ENCODE measurements around the gene ARPC5. TPM values are rescaled to one million over a fixed set of nuclear protein-coding genes. Genes with fewer than 3 reads are reported as not detected.

Gene ARPC5
- total RNA-seq, 1 experiment from 2014 or later: 158 TPM

DNA sequence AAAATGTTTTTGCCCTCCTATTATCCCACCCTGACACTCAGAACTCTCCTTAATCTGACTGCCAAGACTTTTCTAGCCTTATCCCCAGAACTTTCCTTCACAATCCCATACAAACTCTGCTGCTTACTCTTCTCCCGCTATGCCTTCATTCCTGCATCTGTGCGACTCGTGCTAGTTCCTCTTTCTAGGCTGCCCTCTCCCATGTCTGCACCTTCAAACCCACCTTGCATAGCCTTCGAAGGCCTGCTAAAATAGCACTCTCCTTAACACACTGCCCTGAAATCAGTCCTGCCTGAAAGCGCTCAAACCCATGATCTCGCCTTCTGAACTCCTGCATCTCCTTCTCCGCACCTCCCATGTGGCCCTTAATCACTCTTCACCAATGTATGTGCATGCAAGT, 42.9 kb downstream of the ARPC5 start:
- ChIA-PET POLR2A (ENCODE audit: low non-redundant PET) (no interaction called here), CTCF (no interaction called here)
- TF ChIP-seq CTCF (conservative IDR thresholded peaks at IDR 0.05; ENCODE audit: low read depth, low read length): no peak
- TF ChIP-seq EZH2 (IDR thresholded peaks at IDR 0.05; ENCODE audit: borderline replicate concordance, low read depth, low read length, poor library complexity, severe bottlenecking): no peak

GRCh38 chr1:183590244-183591191, 45.1 kb downstream of the ARPC5 start, which contains the start of gene NCF2:
Gene NCF2, minus strand, starts transcription at chr1:183590459. Its CDS starts 130 bp downstream, at chr1:183590329.
- ChIA-PET POLR2A (ENCODE audit: low non-redundant PET) (no interaction called here), CTCF (no interaction called here)
- BruUV-seq (replicated peaks): no TSS peak

More for the DNA sequence above, 42.9 kb downstream of the ARPC5 start:
- no peak overlapping the region for H3K4me3 ChIP-seq (ENCODE audit: low read depth, low read length, poor library complexity, severe bottlenecking)
- no peaks in the 10 kb centered on the region for H3K27me3 ChIP-seq (replicated peaks; ENCODE audit: insufficient read depth, low read depth, low read length, poor library complexity)
- BruUV-seq (replicated peaks): no TSS peak
- no peaks in the 10 kb centered on the region for H3K9me3 ChIP-seq (ENCODE audit: low read depth, low read length, poor library complexity, severe bottlenecking)
- H3K4me1 ChIP-seq (ENCODE audit: insufficient read depth, low read length, poor library complexity, severe bottlenecking): no peaks in the 10 kb centered on the region
- no peak for DNase-seq (ENCODE audit: low spot score)
- H3K27ac ChIP-seq (ENCODE audit: low read depth, low read length, poor library complexity, severe bottlenecking): no peak overlapping the region
- H3K36me3 ChIP-seq (ENCODE audit: insufficient read depth, low read length, poor library complexity, severe bottlenecking): no peaks in the 10 kb centered on the region
- intact Hi-C loops (cut with micrococcal nuclease; ENCODE audit: unreplicated experiment): no loop called here

GRCh38 chr1:183589874-183590243, 45.7 kb downstream of the ARPC5 start:
- CTCF ChIA-PET: no interaction called here
- Histone ChIP-seq H3K4me3 (ENCODE audit: low read depth, low read length, poor library complexity, severe bottlenecking) (no peak overlapping the region), H3K36me3 (ENCODE audit: insufficient read depth, low read length, poor library complexity, severe bottlenecking) (no peaks in the 10 kb centered on the region), H3K9me3 (ENCODE audit: low read depth, low read length, poor library complexity, severe bottlenecking) (no peaks in the 10 kb centered on the region), H3K27me3 (replicated peaks; ENCODE audit: insufficient read depth, low read depth, low read length, poor library complexity) (no peaks in the 10 kb centered on the region), H3K27ac (ENCODE audit: low read depth, low read length, poor library complexity, severe bottlenecking) (no peak overlapping the region), H3K4me1 (ENCODE audit: insufficient read depth, low read length, poor library complexity, severe bottlenecking) (no peaks in the 10 kb centered on the region)
- BruUV-seq (replicated peaks): no TSS peak
- DNase-seq (ENCODE audit: low spot score): no peak
- POLR2A ChIA-PET (ENCODE audit: low non-redundant PET): no interaction called here
- intact Hi-C loops (cut with micrococcal nuclease; ENCODE audit: unreplicated experiment): no loop called here
- TF ChIP-seq CTCF (conservative IDR thresholded peaks at IDR 0.05; ENCODE audit: low read depth, low read length): no peak
- no peak for TF ChIP-seq EZH2 (IDR thresholded peaks at IDR 0.05; ENCODE audit: borderline replicate concordance, low read depth, low read length, poor library complexity, severe bottlenecking)

More at GRCh38 chr1:183590244-183591191, 45.1 kb downstream of the ARPC5 start, which contains the start of gene NCF2:
- Histone ChIP-seq H3K9me3 (ENCODE audit: low read depth, low read length, poor library complexity, severe bottlenecking) (no peaks in the 10 kb centered on the region), H3K4me1 (ENCODE audit: insufficient read depth, low read length, poor library complexity, severe bottlenecking) (no peaks in the 10 kb centered on the region), H3K27me3 (replicated peaks; ENCODE audit: insufficient read depth, low read depth, low read length, poor library complexity) (no peaks in the 10 kb centered on the region), H3K36me3 (ENCODE audit: insufficient read depth, low read length, poor library complexity, severe bottlenecking) (no peaks in the 10 kb centered on the region), H3K27ac (ENCODE audit: low read depth, low read length, poor library complexity, severe bottlenecking) (no peak within 1 kb of the TSS), H3K4me3 (ENCODE audit: low read depth, low read length, poor library complexity, severe bottlenecking) (no peak within 1 kb of the TSS)
- TF ChIP-seq EZH2 (IDR thresholded peaks at IDR 0.05; ENCODE audit: borderline replicate concordance, low read depth, low read length, poor library complexity, severe bottlenecking): no peak
- TF ChIP-seq CTCF (conservative IDR thresholded peaks at IDR 0.05; ENCODE audit: low read depth, low read length): no peak
- intact Hi-C loops (cut with micrococcal nuclease; ENCODE audit: unreplicated experiment): no loop called here
- no peak for DNase-seq (ENCODE audit: low spot score)

Measured in A673 (cell line).